Nephron (organoid): ENCODE results near the gene SRGAP3.
A peak's percentile ranks its signal among the peaks of the same experiment; 100 is the strongest.

ENCODE experiments used
- H3K27ac Mint-ChIP-seq, 3 experiments: 2 replicates each; pipeline ENCODE4 v1.8.0; 2020; ENCODE audit warnings: mixed read lengths in 3 of 3, mild to moderate bottlenecking in 2 of 3, moderate library complexity in 1 of 3
- H3K27me3 Mint-ChIP-seq: 2 replicates; pipeline ENCODE4 v1.8.0; 2021; ENCODE audit warnings: low read depth, mild to moderate bottlenecking, moderate library complexity, mixed read lengths
- H3K36me3 Mint-ChIP-seq: 2 replicates; pipeline ENCODE4 v1.8.0; 2020; ENCODE audit warnings: low read depth, mixed read lengths
- H3K4me1 Mint-ChIP-seq: 2 replicates; pipeline ENCODE4 v1.8.0; 2020; ENCODE audit warnings: mixed read lengths
- H3K4me3 Mint-ChIP-seq, 3 experiments: 2 replicates each; pipeline ENCODE4 v1.8.0; 2020; ENCODE audit warnings: mild to moderate bottlenecking in 3 of 3, mixed read lengths in 3 of 3, moderate library complexity in 2 of 3
- H3K9me3 Mint-ChIP-seq: 2 replicates; pipeline ENCODE4 v1.8.0; 2020; ENCODE audit warnings: mixed read lengths
- CTCF ChIP-seq, 3 experiments: fragments of 200-600 bp; sonication (generic); IDR thresholded peaks; one replicate each; pipeline ENCODE4 v1.5.0; 2021; ENCODE audit warnings: antibody characterized with exemption in 3 of 3; ENCODE audit not compliant: unreplicated experiment in 3 of 3

Gene SRGAP3

GRCh38 chr3:9151240-9151639 lies 98.2 kb downstream of the SRGAP3 start:
- TF ChIP-seq CTCF (IDR thresholded peaks at IDR 0.05; ENCODE audit: unreplicated experiment in 3 of 3) = no peak
- no peak overlapping the region for H3K4me3 Mint-ChIP-seq
- no peak overlapping the region for H3K27ac Mint-ChIP-seq
- H3K27me3 Mint-ChIP-seq = no peaks in the 10 kb centered on the region
- H3K4me1 Mint-ChIP-seq = peaks cover 30% of the 10 kb centered on the region
- H3K9me3 Mint-ChIP-seq = peaks cover 17% of the 10 kb centered on the region
- peaks cover 22% of the 10 kb centered on the region for H3K36me3 Mint-ChIP-seq

- Mint-ChIP-seq H3K4me3 (no peak overlapping the region), H3K4me1 (peaks cover 20% of the 10 kb centered on the region), H3K9me3 (peaks cover 17% of the 10 kb centered on the region), H3K27me3 (no peaks in the 10 kb centered on the region), H3K27ac (peak overlapping the region in 1 of 3 experiments; percentile 23), H3K36me3 (peaks cover 31% of the 10 kb centered on the region)
- TF ChIP-seq CTCF (IDR thresholded peaks at IDR 0.05; ENCODE audit: unreplicated experiment in 3 of 3) = no peak
Observed at GRCh38 chr3:9149566-9149965, 99.9 kb downstream of the SRGAP3 start.

GRCh38 chr3:9147896-9148266 lies 101.6 kb downstream of the SRGAP3 start:
- Mint-ChIP-seq H3K27me3 (no peaks in the 10 kb centered on the region), H3K9me3 (peaks cover 20% of the 10 kb centered on the region), H3K4me3 (no peak overlapping the region), H3K36me3 (peaks cover 30% of the 10 kb centered on the region), H3K27ac (peak overlapping the region; percentile 44 to 66 (median 62)), H3K4me1 (peaks cover 25% of the 10 kb centered on the region)
- no peak for TF ChIP-seq CTCF (IDR thresholded peaks at IDR 0.05; ENCODE audit: unreplicated experiment in 3 of 3)

GRCh38 chr3:9147215-9147895 lies 102.1 kb downstream of the SRGAP3 start:
- no peak overlapping the region for H3K4me3 Mint-ChIP-seq
- peaks cover 20% of the 10 kb centered on the region for H3K9me3 Mint-ChIP-seq
- peak overlapping the region; percentile 44 to 66 (median 62) for H3K27ac Mint-ChIP-seq
- no peak for TF ChIP-seq CTCF (IDR thresholded peaks at IDR 0.05; ENCODE audit: unreplicated experiment in 3 of 3)
- peaks cover 27% of the 10 kb centered on the region for H3K4me1 Mint-ChIP-seq
- no peaks in the 10 kb centered on the region for H3K27me3 Mint-ChIP-seq
- H3K36me3 Mint-ChIP-seq = peaks cover 30% of the 10 kb centered on the region

- Mint-ChIP-seq H3K27ac (no peak overlapping the region), H3K36me3 (peaks cover 29% of the 10 kb centered on the region), H3K4me1 (peaks cover 33% of the 10 kb centered on the region)
Observed at GRCh38 chr3:9146367-9147071, 102.9 kb downstream of the SRGAP3 start.

More at GRCh38 chr3:9146367-9147071, 102.9 kb downstream of the SRGAP3 start:
- no peak for TF ChIP-seq CTCF (IDR thresholded peaks at IDR 0.05; ENCODE audit: unreplicated experiment in 3 of 3)
- no peaks in the 10 kb centered on the region for H3K27me3 Mint-ChIP-seq
- H3K4me3 Mint-ChIP-seq = no peak overlapping the region
- peaks cover 16% of the 10 kb centered on the region for H3K9me3 Mint-ChIP-seq
